Heart left ventricle (tissue), 16 donors: ENCODE data around the gene C12orf43. TPM values are rescaled to one million over a fixed set of nuclear protein-coding genes. Genes with fewer than 3 reads are reported as not detected.

Experiments used
- ATAC-seq, 4 donors: fragments of 200-7000 bp; cut with Tn5 transposase; one replicate each; pipeline ENCODE4 v1.9.1; 2020 to 2022; ENCODE audit warnings: moderate library complexity in 4 of 4, mild to moderate bottlenecking in 3 of 4, moderate number of reproducible peaks in 1 of 4
- DNase-seq, 5 donors: peaks; one replicate each; pipeline ENCODE4 v3.0.0-alpha.2; 2020
- H3K27ac ChIP-seq, 12 donors: fragments of 200-600 bp; sonication (generic) in 4 of 12; one replicate each; pipeline versions ENCODE4 v1.5.0 to v1.8.0; 2016 to 2022; ENCODE audit warnings: mild to moderate bottlenecking in 2 of 12
- H3K27me3 ChIP-seq, 9 donors: fragments of 200-600 bp; sonication (generic) in 2 of 9; one replicate each; pipeline versions ENCODE4 v1.5.1 to v1.8.0; 2016 to 2022; ENCODE audit warnings: mild to moderate bottlenecking in 3 of 9
- H3K36me3 ChIP-seq, 9 donors: fragments of 200-600 bp; sonication (generic) in 2 of 9; one replicate each; pipeline versions ENCODE4 v1.5.0 to v1.8.0; 2018 to 2022; ENCODE audit warnings: mild to moderate bottlenecking in 2 of 9
- H3K4me1 ChIP-seq, 12 donors: fragments of 200-600 bp; sonication (generic) in 4 of 12; one replicate each; pipeline versions ENCODE4 v1.5.0 to v1.8.0; 2016 to 2022; ENCODE audit warnings: mild to moderate bottlenecking in 3 of 12
- H3K4me3 ChIP-seq, 12 donors: fragments of 200-600 bp; sonication (generic) in 4 of 12; one replicate each; pipeline versions ENCODE4 v1.5.0 to v1.8.0; 2017 to 2022; ENCODE audit warnings: mild to moderate bottlenecking in 9 of 12, moderate library complexity in 4 of 12
- H3K9me3 ChIP-seq, 12 donors: fragments of 200-600 bp; sonication (generic) in 4 of 12; one replicate each; pipeline versions ENCODE4 v1.5.0 to v1.8.0; 2016 to 2022; ENCODE audit warnings: mild to moderate bottlenecking in 1 of 12
- POLR2A ChIP-seq, 2 donors: fragments of 450-650 bp; IDR thresholded peaks; one replicate each; pipeline ENCODE4 v1.6.1; 2017; ENCODE audit warnings: antibody characterized with exemption in 2 of 2, mild to moderate bottlenecking in 2 of 2, moderate library complexity in 2 of 2
- WGBS, 4 donors: extraction: QIAGEN DNeasy Blood & Tissue Kit in 2 of 4; methylation state at CpG; one replicate each; pipeline versions ENCODE4 v1.1.5 to v1.1.7; 2013 to 2018; 5-methylcytosine and 5-hydroxymethylcytosine counted together
- intact Hi-C, 10 donors: fragments of 100-400 bp; cut with DNase I; formaldehyde crosslinking; loops; one replicate each; pipeline versions ENCODE4 v1.11.1 to v1.14.2; 2022
- polyA plus RNA-seq, 2 donors: library from polyadenylated mRNA; stranded (reverse); fragments of 200-250 nt; gene quantifications; one replicate each; pipeline ENCODE4 v1.2.3, GENCODE V29; 2013
- total RNA-seq, 9 donors: library from RNA; depleted of rRNA in 2 of 9; stranded (reverse); fragments of >200 nt in 2 of 9; fragmentation: NEBNext Ultra II Directional in 3 of 9; extraction: Animal tissue kit (Norgen Biotek cat#: 25700) in 3 of 9; gene quantifications; one replicate each; pipeline versions ENCODE4 v1.1.0 to v1.2.4, GENCODE V29; 2016 to 2023
- TF ChIP-seq, protein P1 (sequence below), 12 donors: fragments of 200-600 bp; sonication (generic) in 4 of 12; IDR thresholded peaks; one replicate each; pipeline versions ENCODE4 v1.5.0 to v1.8.0; 2018 to 2022; ENCODE audit warnings: antibody characterized with exemption in 12 of 12, mild to moderate bottlenecking in 5 of 12
- donor health status: ischemic (EF 13 %, LVEDD 7.1; RV severe dilation, severe dysfunction).
- donor health status: healthy with polysubstance abuse.
- donor health status: DM: no; HTN: yes; CAD: no.
- donor health status: DM: no; HTN: no; CAD: no.
- donor health status: ischemic (EF 25% LVEDD 6.9; RV normal size, moderate dysfunction).
- donor health status: ischemic (EF 25% LVEDD 5.7; RV mildly dilated, moderate dysfunction).
- donor health status: healthy.
- donor health status: DM: yes; HTN: yes; CAD: no.
- donor health status: ischemic (EF 35%, LVEDD 5.7; RV mildly dilated, moderate dysfunction).
- donor health status: nonischemic (EF 11% LVEDD 7.7; RV severe dilation, severe dysfunction).
- donor health status: DM: yes; HTN: yes; CAD: no.
- donor health status: PGD.
- donor health status: ischemic (EF 29% LVEDD 5.4; RV normal size, mild dysfunction).
- donor health status: nonischemic (EF 23%, LVEDD 6.1; RV moderate dilation, normal function).

Gene C12orf43
- total and polyA plus RNA-seq, 11 donors, result 5.9 to 16.3 (median 9.2) TPM

DNA sequence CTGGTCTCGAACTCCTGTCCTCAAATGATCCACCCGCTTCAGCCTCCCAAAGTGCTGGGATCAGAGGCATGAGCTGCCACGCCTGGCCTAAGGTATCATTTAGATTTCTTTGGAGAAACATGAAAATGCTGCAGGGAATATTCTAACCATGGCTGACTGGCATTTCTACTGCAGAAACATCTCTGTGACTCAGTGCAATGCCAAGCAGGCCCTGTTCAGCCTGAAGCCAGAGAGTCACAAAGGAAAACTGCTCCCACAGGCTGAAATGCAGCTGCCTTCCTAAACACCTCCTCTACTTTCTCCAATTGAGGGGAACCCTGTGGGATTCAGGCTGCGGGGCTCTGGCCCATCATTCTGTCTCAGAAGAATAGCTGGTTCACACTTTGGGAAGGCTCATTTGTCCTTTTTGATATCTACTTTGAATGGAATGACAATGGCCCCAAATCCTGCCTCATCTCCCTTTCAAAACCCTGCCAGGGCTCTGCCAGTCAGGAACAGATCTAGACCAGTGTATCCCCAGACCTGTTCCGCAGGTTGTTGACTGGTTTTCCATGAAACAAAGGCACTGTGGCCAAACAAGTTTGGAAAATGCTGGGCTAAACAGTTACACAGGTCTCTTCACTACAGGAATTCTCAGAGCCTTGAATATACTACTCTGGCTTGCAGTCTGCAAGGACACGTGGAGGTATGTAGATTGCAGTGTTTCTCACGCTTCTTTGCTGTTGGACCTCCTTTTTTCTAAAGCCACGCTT is 7.8 kb downstream of the C12orf43 start:
- H3K4me3 ChIP-seq, result no peak overlapping the region
- WGBS, 4 donors, result 92 to 98% (median 96%) methylated on average over 8 of the region's 8 CpGs
- ATAC-seq (no peak), DNase-seq (no peak)
- intact Hi-C loops, result loop anchor here in 1 of 10 donors (10.0 kb wide), 1 partner anchor 86 kb away; no protein-coding TSS in a partner anchor
- H3K4me1 ChIP-seq, result no peaks in the 10 kb centered on the region
- H3K36me3 ChIP-seq, result peaks cover 0 to 91% (median 84%) of the 10 kb centered on the region in 9 donors
- no peak overlapping the region for H3K27ac ChIP-seq
- no peak for TF ChIP-seq POLR2A (IDR thresholded peaks at IDR 0.05)
- TF ChIP-seq, protein P1, sequence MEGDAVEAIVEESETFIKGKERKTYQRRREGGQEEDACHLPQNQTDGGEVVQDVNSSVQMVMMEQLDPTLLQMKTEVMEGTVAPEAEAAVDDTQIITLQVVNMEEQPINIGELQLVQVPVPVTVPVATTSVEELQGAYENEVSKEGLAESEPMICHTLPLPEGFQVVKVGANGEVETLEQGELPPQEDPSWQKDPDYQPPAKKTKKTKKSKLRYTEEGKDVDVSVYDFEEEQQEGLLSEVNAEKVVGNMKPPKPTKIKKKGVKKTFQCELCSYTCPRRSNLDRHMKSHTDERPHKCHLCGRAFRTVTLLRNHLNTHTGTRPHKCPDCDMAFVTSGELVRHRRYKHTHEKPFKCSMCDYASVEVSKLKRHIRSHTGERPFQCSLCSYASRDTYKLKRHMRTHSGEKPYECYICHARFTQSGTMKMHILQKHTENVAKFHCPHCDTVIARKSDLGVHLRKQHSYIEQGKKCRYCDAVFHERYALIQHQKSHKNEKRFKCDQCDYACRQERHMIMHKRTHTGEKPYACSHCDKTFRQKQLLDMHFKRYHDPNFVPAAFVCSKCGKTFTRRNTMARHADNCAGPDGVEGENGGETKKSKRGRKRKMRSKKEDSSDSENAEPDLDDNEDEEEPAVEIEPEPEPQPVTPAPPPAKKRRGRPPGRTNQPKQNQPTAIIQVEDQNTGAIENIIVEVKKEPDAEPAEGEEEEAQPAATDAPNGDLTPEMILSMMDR (IDR thresholded peaks at IDR 0.05), result no peak
- H3K9me3 ChIP-seq, result no peaks in the 10 kb centered on the region
- no peaks in the 10 kb centered on the region for H3K27me3 ChIP-seq

DNA sequence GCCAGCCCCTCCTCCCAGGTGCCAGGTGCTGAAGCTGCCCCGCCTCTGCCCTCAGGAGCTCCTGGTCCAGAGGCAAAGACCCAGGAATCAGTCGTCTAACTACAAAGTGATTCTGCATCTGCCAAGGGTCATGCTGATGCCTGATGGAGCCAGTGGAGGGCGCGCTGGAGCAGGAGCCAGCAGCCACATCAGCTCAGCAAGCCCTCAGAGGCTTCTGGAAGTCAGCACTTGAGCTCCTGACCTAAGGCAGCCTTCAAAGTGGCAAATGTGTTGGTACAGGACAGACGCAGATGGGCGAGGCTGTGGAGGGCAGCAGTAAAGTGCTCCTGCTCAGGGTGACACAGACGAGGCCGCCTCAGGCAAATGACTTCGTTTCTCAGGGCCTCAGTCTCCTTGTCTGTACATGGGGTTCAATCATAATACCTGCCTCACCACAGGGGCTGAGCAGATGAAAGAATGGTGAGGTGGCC is 10.9 kb downstream of the C12orf43 start:
- no peak for ATAC-seq

DNA sequence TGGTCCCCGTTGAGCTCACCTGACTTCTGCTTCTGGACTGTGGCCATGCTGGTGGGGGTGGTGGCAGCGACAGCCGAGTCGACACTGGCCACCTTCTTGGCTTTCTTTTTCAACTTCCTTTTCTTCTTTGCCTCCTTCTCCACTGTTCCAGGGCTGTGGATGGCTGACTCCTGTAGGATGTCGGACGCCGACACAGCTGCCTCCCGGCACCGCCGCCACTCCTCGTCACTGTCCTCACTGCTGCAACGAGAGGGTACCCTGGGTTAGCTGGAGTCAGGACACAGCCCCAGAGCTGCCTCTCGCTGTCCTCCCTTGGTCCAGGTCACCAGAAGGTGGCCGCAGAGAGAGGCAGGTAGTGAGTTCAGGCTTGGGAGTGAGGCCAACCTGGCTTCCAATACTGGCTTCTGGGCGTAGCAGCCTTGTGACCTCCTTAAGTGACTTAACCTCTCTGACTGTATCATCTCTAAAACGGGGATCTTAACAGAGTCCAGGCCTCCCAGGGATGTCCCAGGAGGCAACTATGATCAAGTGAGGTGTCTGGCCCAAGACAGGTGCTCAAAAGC is 12.0 kb downstream of the C12orf43 start:
- no peak overlapping the region for H3K4me3 ChIP-seq
- intact Hi-C loops, result loop anchor here in 1 of 10 donors (10.0 kb wide), 1 partner anchor 90 kb away; no protein-coding TSS in a partner anchor
- peaks cover 0 to 78% (median 65%) of the 10 kb centered on the region in 9 donors for H3K36me3 ChIP-seq
- peaks cover 0 to 7% (median 0%) of the 10 kb centered on the region in 12 donors for H3K4me1 ChIP-seq
- no peak for ATAC-seq
- DNase-seq, result no peak
- TF ChIP-seq POLR2A (IDR thresholded peaks at IDR 0.05), result no peak
- TF ChIP-seq, protein P1 (IDR thresholded peaks at IDR 0.05), result no peak
- 91 to 92% (median 92%) methylated on average over 15 to 16 of the region's 16 CpGs for WGBS, 4 donors
- H3K27me3 ChIP-seq, result peaks cover 0 to 4% (median 0%) of the 10 kb centered on the region in 9 donors
- no peaks in the 10 kb centered on the region for H3K9me3 ChIP-seq
- no peak overlapping the region for H3K27ac ChIP-seq

More for the DNA sequence above, 10.9 kb downstream of the C12orf43 start:
- intact Hi-C loops, result loop anchor here in 1 of 10 donors (10.0 kb wide), 1 partner anchor 89 kb away; no protein-coding TSS in a partner anchor
- TF ChIP-seq, protein P1 (IDR thresholded peaks at IDR 0.05), result peak in 10 of 12 donors; percentile 14 to 56 (median 40)
- TF ChIP-seq POLR2A (IDR thresholded peaks at IDR 0.05), result no peak
- no peaks in the 10 kb centered on the region for H3K27me3 ChIP-seq
- peaks cover 0 to 88% (median 74%) of the 10 kb centered on the region in 9 donors for H3K36me3 ChIP-seq
- no peak for DNase-seq
- 65 to 76% (median 70%) methylated on average over 8 to 9 of the region's 9 CpGs for WGBS, 4 donors
- no peak overlapping the region for H3K4me3 ChIP-seq
- H3K9me3 ChIP-seq, result no peaks in the 10 kb centered on the region
- no peaks in the 10 kb centered on the region for H3K4me1 ChIP-seq
- H3K27ac ChIP-seq, result no peak overlapping the region

DNA sequence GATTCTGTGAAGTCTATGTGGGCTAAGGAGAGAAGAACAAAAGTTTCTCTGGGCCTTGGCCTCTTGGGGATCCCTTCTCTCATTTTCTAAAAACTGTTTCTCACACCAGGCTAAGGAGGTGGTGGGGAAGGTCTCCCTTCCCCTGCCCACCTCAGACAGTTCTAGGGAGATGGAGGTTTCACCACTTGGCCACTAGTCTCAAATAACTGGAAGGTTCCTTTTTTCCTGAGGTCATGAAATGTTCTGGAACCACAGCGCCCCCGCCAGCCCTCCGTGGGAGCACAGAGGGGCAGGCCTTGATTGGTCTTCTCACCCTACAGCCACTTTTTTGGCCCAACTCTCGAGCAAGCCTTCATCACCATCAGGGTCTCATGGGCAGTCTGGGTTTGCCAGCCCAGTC is 12.6 kb downstream of the C12orf43 start:
- Histone ChIP-seq H3K4me3 (no peak overlapping the region), H3K36me3 (peaks cover 0 to 71% (median 58%) of the 10 kb centered on the region in 9 donors), H3K27me3 (peaks cover 0 to 10% (median 0%) of the 10 kb centered on the region in 9 donors), H3K27ac (no peak overlapping the region), H3K9me3 (no peaks in the 10 kb centered on the region), H3K4me1 (peaks cover 0 to 7% (median 0%) of the 10 kb centered on the region in 12 donors)
- WGBS, 4 donors, result 72 to 86% (median 82%) methylated on average over 4 of the region's 4 CpGs
- intact Hi-C loops, result loop anchor here in 1 of 10 donors (10.0 kb wide), 1 partner anchor 91 kb away; no protein-coding TSS in a partner anchor
- TF ChIP-seq, protein P1 (IDR thresholded peaks at IDR 0.05), result no peak
- no peak for TF ChIP-seq POLR2A (IDR thresholded peaks at IDR 0.05)
- no peak for DNase-seq
- no peak for ATAC-seq
